Choroid plexus epithelial cell (primary cell): ENCODE data around the gene BCR.

ENCODE experiments used
- DNase-seq: peaks from one replicate; pipeline ENCODE4 v3.0.0-alpha.2; 2010; ENCODE audit warnings: low read depth
- H3K4me3 ChIP-seq: 2 replicates; pipeline ENCODE4 v1.5.1; 2011; ENCODE audit warnings: low read depth, mild to moderate bottlenecking, control low read depth, low read length, moderate library complexity
- TF ChIP-seq, protein P1 (sequence below): conservative IDR thresholded peaks from 2 replicates; pipeline ENCODE4 v1.5.1; 2011; ENCODE audit warnings: low read depth, mild to moderate bottlenecking, control low read depth, inconsistent platforms, low read length, moderate library complexity

The BCR gene

DNA sequence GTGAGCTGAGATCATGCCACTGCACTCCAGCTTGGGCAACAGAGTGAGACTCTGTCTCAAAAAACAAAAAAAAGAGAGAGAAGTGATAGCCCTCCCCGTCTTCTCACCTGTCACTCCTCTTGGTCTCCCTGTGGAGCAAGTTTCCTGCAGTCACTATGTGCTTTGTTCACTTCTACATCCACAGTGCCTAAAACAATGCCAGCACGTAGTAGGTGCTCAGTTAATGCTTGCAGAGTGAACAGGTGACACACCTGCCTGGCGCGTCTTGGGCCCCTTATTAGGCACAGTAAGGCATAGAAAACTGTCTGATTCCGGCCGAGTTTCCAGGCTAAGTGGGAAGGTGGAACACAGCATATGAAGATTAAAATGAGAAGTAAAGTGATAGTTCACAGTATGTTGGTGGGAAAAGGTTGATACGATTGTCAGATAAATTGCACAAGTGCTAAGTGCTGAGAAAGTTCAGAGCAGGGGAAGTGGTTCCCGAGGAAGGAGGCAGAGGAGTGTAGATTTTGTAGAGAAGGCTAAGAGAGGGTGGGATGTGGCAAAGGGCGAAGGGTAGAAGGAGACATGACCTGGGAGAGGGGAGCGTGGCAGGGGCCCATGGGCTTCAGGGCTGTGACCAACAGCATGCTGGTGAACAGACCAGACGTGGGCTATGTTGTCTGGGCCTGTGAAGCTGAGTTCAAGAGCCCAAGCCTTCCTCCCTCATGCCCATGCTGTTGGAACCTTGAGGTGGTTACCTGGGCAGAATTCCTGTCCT, 41.9 kb downstream of the BCR start:
- TF ChIP-seq, protein P1, sequence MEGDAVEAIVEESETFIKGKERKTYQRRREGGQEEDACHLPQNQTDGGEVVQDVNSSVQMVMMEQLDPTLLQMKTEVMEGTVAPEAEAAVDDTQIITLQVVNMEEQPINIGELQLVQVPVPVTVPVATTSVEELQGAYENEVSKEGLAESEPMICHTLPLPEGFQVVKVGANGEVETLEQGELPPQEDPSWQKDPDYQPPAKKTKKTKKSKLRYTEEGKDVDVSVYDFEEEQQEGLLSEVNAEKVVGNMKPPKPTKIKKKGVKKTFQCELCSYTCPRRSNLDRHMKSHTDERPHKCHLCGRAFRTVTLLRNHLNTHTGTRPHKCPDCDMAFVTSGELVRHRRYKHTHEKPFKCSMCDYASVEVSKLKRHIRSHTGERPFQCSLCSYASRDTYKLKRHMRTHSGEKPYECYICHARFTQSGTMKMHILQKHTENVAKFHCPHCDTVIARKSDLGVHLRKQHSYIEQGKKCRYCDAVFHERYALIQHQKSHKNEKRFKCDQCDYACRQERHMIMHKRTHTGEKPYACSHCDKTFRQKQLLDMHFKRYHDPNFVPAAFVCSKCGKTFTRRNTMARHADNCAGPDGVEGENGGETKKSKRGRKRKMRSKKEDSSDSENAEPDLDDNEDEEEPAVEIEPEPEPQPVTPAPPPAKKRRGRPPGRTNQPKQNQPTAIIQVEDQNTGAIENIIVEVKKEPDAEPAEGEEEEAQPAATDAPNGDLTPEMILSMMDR = no peak
- DNase-seq = no peak
- no peak overlapping the region for H3K4me3 ChIP-seq

DNA sequence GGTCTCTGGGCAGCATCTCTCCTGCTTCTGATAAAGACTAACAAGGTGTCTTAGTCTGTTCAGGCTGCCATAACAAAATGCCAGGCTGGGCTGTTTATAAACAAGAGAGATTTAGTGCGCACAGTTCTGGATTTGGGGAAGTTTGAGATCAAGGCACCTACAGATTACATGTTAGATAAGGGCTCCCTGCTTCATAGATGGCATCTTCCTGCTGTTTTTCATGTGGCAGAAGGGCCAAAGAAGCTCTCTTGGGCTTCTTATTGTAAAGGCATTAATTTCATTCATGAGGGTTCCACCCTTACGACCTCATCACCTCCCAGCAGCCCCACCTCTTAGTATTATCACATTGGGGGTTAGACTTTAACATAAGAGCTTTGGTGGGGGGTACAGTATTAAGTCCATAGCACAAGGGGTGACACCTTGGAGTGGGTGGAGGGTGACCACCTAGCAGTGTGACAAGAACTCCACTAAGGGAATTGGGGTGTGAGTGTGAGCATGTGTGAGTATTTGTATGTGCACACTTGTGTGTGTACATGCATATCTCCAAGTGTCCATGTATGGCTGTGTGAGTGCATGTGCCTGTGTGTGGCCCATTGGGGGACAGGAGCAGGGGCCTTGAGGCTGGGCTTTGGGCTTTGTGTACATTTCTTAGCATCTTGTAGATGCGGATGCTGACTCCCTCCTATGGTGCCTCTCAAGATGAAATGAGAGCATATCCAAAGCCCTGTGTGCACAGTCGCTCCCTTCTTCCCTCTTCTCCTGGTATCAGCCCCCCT, 42.7 kb downstream of the BCR start:
- no peak for DNase-seq
- no peak overlapping the region for H3K4me3 ChIP-seq
- TF ChIP-seq, protein P1 = no peak

DNA sequence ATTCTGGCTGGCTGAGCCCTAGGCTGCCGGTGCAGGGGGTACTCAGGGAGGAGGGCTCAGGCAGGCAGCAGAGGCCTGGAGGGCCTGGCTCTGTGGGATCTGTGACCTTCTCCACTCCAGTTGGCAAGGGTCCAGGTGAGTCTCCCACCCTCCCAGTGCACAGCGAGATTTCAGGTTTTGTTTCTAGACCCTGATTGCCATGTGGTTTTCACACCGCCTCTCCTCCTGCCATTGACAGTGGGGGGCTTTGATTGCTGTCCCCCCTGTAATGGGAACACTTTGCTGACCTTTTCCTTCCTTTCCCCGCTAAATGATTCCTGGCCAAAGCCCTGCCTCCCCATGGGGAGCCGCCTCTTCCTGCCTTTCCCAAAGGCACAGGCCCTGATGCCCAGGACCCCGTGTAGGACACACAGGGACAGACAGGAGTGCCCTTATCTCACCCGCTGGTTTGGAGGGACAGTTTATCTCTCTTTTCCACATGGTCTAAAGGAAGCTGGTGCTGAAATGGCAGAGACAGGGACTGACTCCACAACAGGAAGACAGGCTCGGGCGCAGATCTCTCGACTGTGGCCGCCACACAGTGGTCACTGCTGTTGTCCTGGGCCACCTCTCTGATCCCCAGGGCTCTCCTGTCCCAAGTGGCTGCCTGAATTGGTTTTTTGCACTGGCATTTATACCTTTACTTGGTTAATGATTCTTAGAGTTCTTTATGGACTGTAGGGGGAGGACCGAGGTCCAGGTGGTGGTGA, 43.4 kb downstream of the BCR start:
- TF ChIP-seq, protein P1 = no peak
- no peak overlapping the region for H3K4me3 ChIP-seq
- DNase-seq = no peak

DNA sequence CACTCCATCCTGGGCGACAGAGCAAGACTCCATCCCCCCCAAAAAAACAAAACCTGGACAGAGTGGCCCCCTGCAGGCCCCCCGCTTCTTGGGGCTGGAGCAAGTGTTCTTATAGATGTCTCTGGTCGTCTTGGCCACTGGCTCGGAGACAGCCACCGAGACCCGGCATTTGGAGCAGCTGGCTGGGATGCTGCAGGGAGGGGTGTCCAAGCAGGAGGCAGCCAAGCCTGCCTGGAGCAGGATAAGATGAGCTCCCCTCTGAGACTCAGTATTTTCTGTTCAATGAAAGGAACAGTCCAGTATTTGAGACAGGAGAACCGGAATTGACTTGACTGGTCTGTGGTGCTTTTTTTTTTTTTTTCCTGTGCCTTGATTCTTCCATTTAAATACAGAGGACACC, 44.5 kb downstream of the BCR start:
- TF ChIP-seq, protein P1 = no peak
- DNase-seq = no peak
- no peak overlapping the region for H3K4me3 ChIP-seq

DNA sequence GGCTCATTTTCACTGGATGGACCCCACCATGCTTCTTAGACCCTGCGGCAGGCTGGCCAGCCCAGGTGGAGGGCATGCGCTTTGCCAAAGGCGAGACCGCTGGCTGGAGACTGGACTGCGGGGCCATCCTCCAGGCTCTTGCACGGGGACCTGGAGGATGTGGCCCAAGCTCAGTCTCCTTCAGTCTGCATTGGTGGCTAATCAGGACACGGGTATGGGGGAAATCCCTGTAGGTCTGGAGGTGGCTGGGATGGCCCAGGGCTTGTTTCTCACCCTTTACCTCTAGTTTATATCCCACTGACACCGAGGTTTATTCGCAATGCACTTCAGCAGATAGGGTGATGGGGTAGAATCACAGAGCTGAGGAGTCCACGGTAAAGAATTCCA, 45.0 kb downstream of the BCR start:
- no peak for DNase-seq
- TF ChIP-seq, protein P1 = no peak
- no peak overlapping the region for H3K4me3 ChIP-seq

DNA sequence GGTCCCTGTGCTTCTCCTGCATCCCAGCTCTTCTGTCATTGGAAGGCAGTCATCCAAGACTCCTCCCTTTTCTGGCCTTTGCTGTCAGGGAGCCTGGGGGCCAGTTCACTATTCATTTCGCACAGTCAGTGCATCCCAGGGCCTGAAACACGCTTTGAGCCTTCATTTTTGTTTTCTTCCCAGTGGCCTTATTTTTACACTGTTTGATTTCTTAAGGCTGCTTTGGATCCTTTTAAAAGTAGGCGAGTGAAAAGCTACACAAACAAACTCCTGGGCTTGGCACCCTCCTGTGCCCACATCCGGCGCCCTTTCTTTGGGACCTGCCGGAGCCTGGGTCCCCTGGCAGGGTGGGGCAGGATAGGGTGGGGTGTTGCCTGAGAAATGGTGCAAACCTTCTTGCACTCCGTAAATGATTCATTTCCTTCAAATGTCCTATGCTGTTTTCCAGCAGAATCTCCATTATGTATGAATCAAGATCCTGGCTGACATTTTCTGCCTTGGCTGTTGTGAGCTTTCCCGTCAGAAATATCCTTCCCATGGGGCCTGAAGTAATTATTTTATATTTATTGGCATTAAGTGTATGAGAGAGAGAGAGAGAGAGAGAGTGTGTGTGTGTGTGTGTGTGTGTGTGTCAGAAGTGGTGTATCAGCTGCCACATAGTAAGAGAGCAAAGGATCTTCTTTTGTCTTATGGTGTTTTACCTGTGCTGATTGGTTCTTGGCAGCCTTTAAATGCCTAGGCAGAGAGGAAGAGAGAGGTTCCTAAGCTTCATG, 45.6 kb downstream of the BCR start:
- peak; percentile 51 for DNase-seq
- no peak overlapping the region for H3K4me3 ChIP-seq
- TF ChIP-seq, protein P1 = no peak
